ENCODE results near the gene CCDC85A. TPM values are rescaled to one million over a fixed set of nuclear protein-coding genes. Genes with fewer than 3 reads are reported as not detected.

The CCDC85A gene
- total and polyA plus RNA-seq, 2 of the 8 experiments (the other 6 are each of a cell fraction or from before 2014, with no cell fraction given) = 0.20 TPM; not detected in 1

DNA sequence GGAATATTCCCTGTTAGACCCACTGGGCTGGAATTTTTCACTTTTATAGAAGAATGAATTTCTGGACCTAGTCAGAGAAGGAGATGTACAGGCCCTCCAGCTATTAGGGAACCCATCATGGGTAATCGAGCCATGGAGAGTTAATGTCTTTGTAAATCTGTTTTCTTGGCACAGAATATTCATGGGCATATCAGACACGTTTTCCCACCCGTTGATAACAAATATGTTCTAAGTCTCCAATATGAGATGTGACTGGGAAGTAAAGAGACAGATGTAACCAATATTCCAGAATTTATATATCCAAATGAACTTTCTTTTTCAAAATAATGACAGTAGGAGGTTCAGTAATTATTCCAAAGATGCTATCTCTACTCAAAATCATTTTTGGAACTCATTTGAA lies 38.7 kb downstream of the CCDC85A start:
- no peak for FAIRE-seq
- no peak for TF ChIP-seq RFX5 (IDR thresholded peaks at IDR 0.05; ENCODE audit: borderline replicate concordance, low read depth, low read length)
- no peak for TF ChIP-seq CREB1 (IDR thresholded peaks at IDR 0.05)
- TF ChIP-seq BCL11A (IDR thresholded peaks at IDR 0.05; ENCODE audit: low read depth in 2 of 2, low read length in 2 of 2) = no peak
- TF ChIP-seq, protein P1, sequence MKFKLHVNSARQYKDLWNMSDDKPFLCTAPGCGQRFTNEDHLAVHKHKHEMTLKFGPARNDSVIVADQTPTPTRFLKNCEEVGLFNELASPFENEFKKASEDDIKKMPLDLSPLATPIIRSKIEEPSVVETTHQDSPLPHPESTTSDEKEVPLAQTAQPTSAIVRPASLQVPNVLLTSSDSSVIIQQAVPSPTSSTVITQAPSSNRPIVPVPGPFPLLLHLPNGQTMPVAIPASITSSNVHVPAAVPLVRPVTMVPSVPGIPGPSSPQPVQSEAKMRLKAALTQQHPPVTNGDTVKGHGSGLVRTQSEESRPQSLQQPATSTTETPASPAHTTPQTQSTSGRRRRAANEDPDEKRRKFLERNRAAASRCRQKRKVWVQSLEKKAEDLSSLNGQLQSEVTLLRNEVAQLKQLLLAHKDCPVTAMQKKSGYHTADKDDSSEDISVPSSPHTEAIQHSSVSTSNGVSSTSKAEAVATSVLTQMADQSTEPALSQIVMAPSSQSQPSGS (IDR thresholded peaks at IDR 0.05; ENCODE audit: low read length) = no peak

More for the DNA sequence above, 38.7 kb downstream of the CCDC85A start:
- Histone ChIP-seq H3K23ac (ENCODE audit: insufficient read length) (no peak overlapping the region), H2BK20ac (ENCODE audit: low read length) (no peak overlapping the region), H3K4me1 (replicated peaks in 1 of 4; ENCODE audit: control insufficient read depth in 3 of 4, insufficient read depth in 4 of 4, low read length in 3 of 4) (no peaks in the 10 kb centered on the region), H4K5ac (ENCODE audit: insufficient read length, low read depth, low read length) (no peak overlapping the region), H4K20me1 (replicated peaks in 1 of 2; ENCODE audit: control insufficient read depth in 1 of 2, insufficient read depth in 2 of 2, low read length in 2 of 2) (no peaks in the 10 kb centered on the region), H3K36me3 (ENCODE audit: control insufficient read depth in 2 of 4, insufficient read depth in 4 of 4, low read length in 3 of 4) (no peaks in the 10 kb centered on the region), H3K79me1 (ENCODE audit: low read depth, low read length) (no peaks in the 10 kb centered on the region), H3K27me3 (replicated peaks in 1 of 4; ENCODE audit: control insufficient read depth in 3 of 4, extremely low read depth in 1 of 4, insufficient read depth in 3 of 4, low read length in 3 of 4) (no peaks in the 10 kb centered on the region), H3K4me2 (ENCODE audit: insufficient read depth in 1 of 2, low read depth in 2 of 2, low read length in 2 of 2) (no peak overlapping the region), H3K4ac (replicated peaks; ENCODE audit: insufficient read length, low read depth, low read length) (no peak overlapping the region), H3K18ac (ENCODE audit: extremely low read depth, low read length) (no peak overlapping the region), H2AK5ac (ENCODE audit: low read depth, low read length) (no peak overlapping the region), H3K23me2 (ENCODE audit: low read depth, low read length) (no peaks in the 10 kb centered on the region), H4K8ac (ENCODE audit: extremely low read depth, insufficient read depth, low read length) (no peak overlapping the region), H3K56ac (replicated peaks; ENCODE audit: insufficient read length, low read depth, low read length) (no peak overlapping the region), H3K9me3 (ENCODE audit: insufficient read depth in 2 of 2, low read depth in 1 of 2, low read length in 1 of 2) (no peaks in the 10 kb centered on the region), H2BK15ac (ENCODE audit: low read length) (no peak overlapping the region), H2BK120ac (replicated peaks; ENCODE audit: low read depth, low read length) (no peak overlapping the region), H2BK12ac (ENCODE audit: low read depth, low read length) (no peak overlapping the region), H3K79me2 (ENCODE audit: control insufficient read depth in 1 of 2, insufficient read depth in 2 of 2, low read length in 2 of 2) (no peaks in the 10 kb centered on the region), H3K4me3 (ENCODE audit: extremely low read depth in 1 of 4, insufficient read depth in 2 of 4, low read depth in 3 of 4, low read length in 4 of 4) (no peak overlapping the region), H2AFZ (ENCODE audit: low read length) (no peak overlapping the region), H3K14ac (ENCODE audit: insufficient read length) (no peak overlapping the region), H3K9ac (replicated peaks in 1 of 4; ENCODE audit: extremely low read depth in 1 of 4, low read depth in 3 of 4, low read length in 3 of 4) (no peak overlapping the region), H3K27ac (ENCODE audit: low read depth, low read length) (no peak overlapping the region), H2BK5ac (ENCODE audit: low read depth, low read length) (no peak overlapping the region), H4K91ac (replicated peaks; ENCODE audit: insufficient read length, low read length) (no peak overlapping the region)
- POLR2A ChIA-PET (ENCODE audit: partially characterized antibody) = no interaction called here
- WGBS, 2 experiments (ENCODE audit: extremely low coverage in 1 of 2, insufficient coverage in 1 of 2, insufficient read length in 1 of 2, insufficient replicate concordance in 2 of 2, low coverage in 1 of 2, low lambda C conversion rate in 2 of 2, missing lambda C conversion rate in 1 of 2) = 84% methylated on average over 3 of the region's 3 CpGs; no CpG with 5 or more reads in 1 of the 2 experiments
- DNase-seq (ENCODE audit: low read depth in 1 of 2, low spot score in 2 of 2) = no peak
- CTCF ChIA-PET (ENCODE audit: partially characterized antibody) = no interaction called here

Measured in H1 (cell line).